HepG2 (cell line): ENCODE results near the gene USF2. TPM values are rescaled to one million over a fixed set of nuclear protein-coding genes. Genes with fewer than 3 reads are reported as not detected.

Source experiments
- BRCA1 ChIP-seq: sonication (generic); formaldehyde crosslinking; IDR thresholded peaks from 2 replicates; pipeline ENCODE4 v1.4.0; 2020; ENCODE audit warnings: missing genetic modification reagents
- DR1 ChIP-seq: sonication (generic); formaldehyde crosslinking; IDR thresholded peaks from 2 replicates; pipeline ENCODE4 v1.8.0; 2021; ENCODE audit warnings: mild to moderate bottlenecking, missing genetic modification reagents, inconsistent platforms
- JUNB ChIP-seq: sonication (generic); formaldehyde crosslinking; IDR thresholded peaks from 2 replicates; pipeline ENCODE4 v1.8.0; 2022; ENCODE audit warnings: missing genetic modification reagents, mild to moderate bottlenecking, borderline replicate concordance
- MATR3 ChIP-seq: sonication (generic); formaldehyde crosslinking; IDR thresholded peaks from 2 replicates; pipeline ENCODE4 v1.4.0; 2020; ENCODE audit warnings: missing genetic modification reagents
- NR2C2 ChIP-seq: sonication (generic); formaldehyde crosslinking; IDR thresholded peaks from 2 replicates; pipeline ENCODE4 v1.4.0; 2020; ENCODE audit warnings: missing genetic modification reagents, mild to moderate bottlenecking, moderate library complexity, borderline replicate concordance
- SOX13 ChIP-seq, 3 experiments: fragments of 450-650 bp in 1 of 3; sonication (generic) in 1 of 3; formaldehyde crosslinking in 1 of 3; IDR thresholded peaks in 2 of 3; conservative IDR thresholded peaks in 1 of 3; 2 replicates each; pipeline versions ENCODE4 v1.5.0 to v1.6.1; 2016 to 2020; ENCODE audit warnings: antibody characterized with exemption in 1 of 3, mild to moderate bottlenecking in 1 of 3, missing compliant biosample characterization in 1 of 3, missing genetic modification reagents in 1 of 3, moderate library complexity in 1 of 3
- TP53 ChIP-seq: sonication (generic); formaldehyde crosslinking; conservative IDR thresholded peaks from 2 replicates; pipeline ENCODE4 v1.4.0; 2020; ENCODE audit warnings: missing genetic modification reagents
- ZFY ChIP-seq: sonication (generic); formaldehyde crosslinking; IDR thresholded peaks from 2 replicates; pipeline ENCODE4 v1.4.0; 2020; ENCODE audit warnings: missing genetic modification reagents
- ZMYM3 ChIP-seq: sonication (generic); formaldehyde crosslinking; IDR thresholded peaks from 2 replicates; pipeline ENCODE4 v1.5.1; 2020; ENCODE audit warnings: mild to moderate bottlenecking, missing genetic modification reagents
- ZNF451 ChIP-seq: sonication (generic); formaldehyde crosslinking; IDR thresholded peaks from 2 replicates; pipeline ENCODE4 v1.5.0; 2020; ENCODE audit warnings: mild to moderate bottlenecking, missing genetic modification reagents
- ZNF557 ChIP-seq: sonication (generic); formaldehyde crosslinking; IDR thresholded peaks from 2 replicates; pipeline ENCODE4 v1.4.0; 2020; ENCODE audit warnings: missing genetic modification reagents
- ZNF614 ChIP-seq: IDR thresholded peaks from 2 replicates; pipeline ENCODE4 v1.6.1; 2018; ENCODE audit warnings: missing biosample characterization, missing genetic modification reagents, inconsistent platforms, borderline replicate concordance
- ZNF776 ChIP-seq: sonication (generic); formaldehyde crosslinking; IDR thresholded peaks from 2 replicates; pipeline ENCODE4 v1.4.0; 2020; ENCODE audit warnings: mild to moderate bottlenecking, missing genetic modification reagents
- ZNF788 ChIP-seq: sonication (generic); formaldehyde crosslinking; IDR thresholded peaks from 2 replicates; pipeline ENCODE4 v1.5.0; 2020; ENCODE audit warnings: mild to moderate bottlenecking, missing genetic modification reagents, borderline replicate concordance
- ZSCAN20 ChIP-seq: sonication (generic); formaldehyde crosslinking; IDR thresholded peaks from 2 replicates; pipeline ENCODE4 v1.4.0; 2020; ENCODE audit warnings: missing genetic modification reagents, mild to moderate bottlenecking, borderline replicate concordance
- polyA plus RNA-seq, 8 experiments: library from polyadenylated mRNA; depleted of rRNA in 3 of 8; stranded (reverse) in 7 of 8; unstranded in 1 of 8; fragments of >200 nt; fragmentation: Illumina TruSeq in 4 of 8; extraction: Trizol in 4 of 8; gene quantifications; 2 replicates each; pipeline versions ENCODE4 v1.2.1 to v1.2.3, GENCODE V29; 2011 to 2016; ENCODE audit warnings: low read depth in 4 of 8, missing spikeins in 1 of 8, mixed read lengths in 1 of 8; ENCODE audit not compliant: insufficient read depth in 1 of 8
- total RNA-seq, 5 experiments: library from RNA; depleted of rRNA; stranded (reverse); fragments of >200 nt; fragmentation: Illumina TruSeq; extraction: Trizol; gene quantifications; 2 replicates each; pipeline ENCODE4 v1.2.3, GENCODE V29; 2016; ENCODE audit warnings: low read depth in 1 of 5
- TF ChIP-seq, protein P1 (sequence below): sonication (generic); formaldehyde crosslinking; IDR thresholded peaks from 2 replicates; pipeline ENCODE4 v1.4.0; 2020; ENCODE audit warnings: mild to moderate bottlenecking, missing genetic modification reagents
- TF ChIP-seq, protein P2 (sequence below): sonication (generic); formaldehyde crosslinking; IDR thresholded peaks from 2 replicates; pipeline ENCODE4 v1.4.0; 2020; ENCODE audit warnings: missing genetic modification reagents
- TF ChIP-seq, protein P3 (sequence below): sonication (generic); formaldehyde crosslinking; IDR thresholded peaks from 2 replicates; pipeline ENCODE4 v1.8.1; 2022; ENCODE audit warnings: mild to moderate bottlenecking, missing genetic modification reagents
- TF ChIP-seq, protein P4 (sequence below): sonication (generic); formaldehyde crosslinking; IDR thresholded peaks from 2 replicates; pipeline ENCODE4; 2020; ENCODE audit warnings: missing genetic modification reagents, mild to moderate bottlenecking, borderline replicate concordance
- TF ChIP-seq, protein P5 (sequence below): sonication (generic); formaldehyde crosslinking; IDR thresholded peaks from 2 replicates; pipeline ENCODE4 v1.4.0; 2020; ENCODE audit warnings: missing genetic modification reagents

Gene USF2
- total and polyA plus RNA-seq, 2 of the 13 experiments (the other 11 are each of a cell fraction or from before 2014, with no cell fraction given), result 54.9 to 106 TPM

DNA sequence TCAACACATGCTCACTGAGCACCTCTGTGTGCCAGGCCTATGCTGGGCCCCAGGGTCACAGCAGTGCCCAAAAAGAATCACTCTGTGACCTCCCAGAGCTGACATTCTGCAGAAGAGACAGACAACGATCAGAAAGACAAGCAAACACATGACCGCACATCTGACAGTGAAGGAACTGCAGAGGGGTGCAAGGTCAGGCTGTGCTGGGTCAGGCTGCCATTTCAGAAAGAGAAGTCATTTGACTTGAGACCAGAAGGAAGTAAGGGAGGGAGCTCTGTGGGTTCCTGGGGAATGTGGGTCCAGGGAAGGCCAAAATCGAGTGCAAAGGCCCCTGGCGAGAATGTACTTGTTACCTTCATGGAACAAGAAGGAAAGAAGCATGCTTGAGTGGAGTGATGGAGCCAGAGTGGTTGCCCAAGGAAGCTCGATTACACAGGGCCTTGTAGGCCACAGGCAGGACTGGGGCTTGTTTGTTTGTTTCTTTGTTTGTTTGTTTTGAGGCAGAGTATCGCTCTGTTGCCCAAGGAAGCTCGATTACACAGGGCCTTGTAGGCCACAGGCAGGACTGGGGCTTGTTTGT, 48.8 kb downstream of the USF2 start (continued):
- TF ChIP-seq, protein P1, sequence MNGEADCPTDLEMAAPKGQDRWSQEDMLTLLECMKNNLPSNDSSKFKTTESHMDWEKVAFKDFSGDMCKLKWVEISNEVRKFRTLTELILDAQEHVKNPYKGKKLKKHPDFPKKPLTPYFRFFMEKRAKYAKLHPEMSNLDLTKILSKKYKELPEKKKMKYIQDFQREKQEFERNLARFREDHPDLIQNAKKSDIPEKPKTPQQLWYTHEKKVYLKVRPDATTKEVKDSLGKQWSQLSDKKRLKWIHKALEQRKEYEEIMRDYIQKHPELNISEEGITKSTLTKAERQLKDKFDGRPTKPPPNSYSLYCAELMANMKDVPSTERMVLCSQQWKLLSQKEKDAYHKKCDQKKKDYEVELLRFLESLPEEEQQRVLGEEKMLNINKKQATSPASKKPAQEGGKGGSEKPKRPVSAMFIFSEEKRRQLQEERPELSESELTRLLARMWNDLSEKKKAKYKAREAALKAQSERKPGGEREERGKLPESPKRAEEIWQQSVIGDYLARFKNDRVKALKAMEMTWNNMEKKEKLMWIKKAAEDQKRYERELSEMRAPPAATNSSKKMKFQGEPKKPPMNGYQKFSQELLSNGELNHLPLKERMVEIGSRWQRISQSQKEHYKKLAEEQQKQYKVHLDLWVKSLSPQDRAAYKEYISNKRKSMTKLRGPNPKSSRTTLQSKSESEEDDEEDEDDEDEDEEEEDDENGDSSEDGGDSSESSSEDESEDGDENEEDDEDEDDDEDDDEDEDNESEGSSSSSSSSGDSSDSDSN, result 0 out of 2 replicates have a peak, but pooled peaks have one; percentile 21
- TF ChIP-seq, protein P2, sequence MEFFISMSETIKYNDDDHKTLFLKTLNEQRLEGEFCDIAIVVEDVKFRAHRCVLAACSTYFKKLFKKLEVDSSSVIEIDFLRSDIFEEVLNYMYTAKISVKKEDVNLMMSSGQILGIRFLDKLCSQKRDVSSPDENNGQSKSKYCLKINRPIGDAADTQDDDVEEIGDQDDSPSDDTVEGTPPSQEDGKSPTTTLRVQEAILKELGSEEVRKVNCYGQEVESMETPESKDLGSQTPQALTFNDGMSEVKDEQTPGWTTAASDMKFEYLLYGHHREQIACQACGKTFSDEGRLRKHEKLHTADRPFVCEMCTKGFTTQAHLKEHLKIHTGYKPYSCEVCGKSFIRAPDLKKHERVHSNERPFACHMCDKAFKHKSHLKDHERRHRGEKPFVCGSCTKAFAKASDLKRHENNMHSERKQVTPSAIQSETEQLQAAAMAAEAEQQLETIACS (CRISPR knock-in tag), result no peak
- TF ChIP-seq ZSCAN20 (CRISPR knock-in tag), result no peak
- TF ChIP-seq JUNB (CRISPR knock-in tag), result no peak
- peak; percentile 38; the same call in 1 of the 2 replicates for TF ChIP-seq ZNF614 (CRISPR knock-in tag)
- peak; percentile 42; the same call in 1 of the 2 replicates for TF ChIP-seq ZMYM3 (CRISPR knock-in tag)
- TF ChIP-seq ZFY (CRISPR knock-in tag), result peak; percentile 7; the same call in 1 of the 2 replicates
- no peak for TF ChIP-seq BRCA1
- no peak for TF ChIP-seq ZNF788 (CRISPR knock-in tag)
- no peak for TF ChIP-seq NR2C2
- TF ChIP-seq MATR3, result no peak
- TF ChIP-seq ZNF557 (CRISPR knock-in tag), result no peak
- no peak for TF ChIP-seq ZNF451 (CRISPR knock-in tag)
- TF ChIP-seq TP53 (CRISPR knock-in tag), result no peak
- TF ChIP-seq, protein P3, sequence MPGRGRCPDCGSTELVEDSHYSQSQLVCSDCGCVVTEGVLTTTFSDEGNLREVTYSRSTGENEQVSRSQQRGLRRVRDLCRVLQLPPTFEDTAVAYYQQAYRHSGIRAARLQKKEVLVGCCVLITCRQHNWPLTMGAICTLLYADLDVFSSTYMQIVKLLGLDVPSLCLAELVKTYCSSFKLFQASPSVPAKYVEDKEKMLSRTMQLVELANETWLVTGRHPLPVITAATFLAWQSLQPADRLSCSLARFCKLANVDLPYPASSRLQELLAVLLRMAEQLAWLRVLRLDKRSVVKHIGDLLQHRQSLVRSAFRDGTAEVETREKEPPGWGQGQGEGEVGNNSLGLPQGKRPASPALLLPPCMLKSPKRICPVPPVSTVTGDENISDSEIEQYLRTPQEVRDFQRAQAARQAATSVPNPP (CRISPR knock-in tag), result no peak
- TF ChIP-seq SOX13 (IDR thresholded peaks at IDR 0.05), result no peak
- no peak for TF ChIP-seq SOX13 (CRISPR knock-in tag; conservative IDR thresholded peaks at IDR 0.05 in 1 of 2, IDR thresholded peaks at IDR 0.05 in 1 of 2)
- TF ChIP-seq, protein P4, sequence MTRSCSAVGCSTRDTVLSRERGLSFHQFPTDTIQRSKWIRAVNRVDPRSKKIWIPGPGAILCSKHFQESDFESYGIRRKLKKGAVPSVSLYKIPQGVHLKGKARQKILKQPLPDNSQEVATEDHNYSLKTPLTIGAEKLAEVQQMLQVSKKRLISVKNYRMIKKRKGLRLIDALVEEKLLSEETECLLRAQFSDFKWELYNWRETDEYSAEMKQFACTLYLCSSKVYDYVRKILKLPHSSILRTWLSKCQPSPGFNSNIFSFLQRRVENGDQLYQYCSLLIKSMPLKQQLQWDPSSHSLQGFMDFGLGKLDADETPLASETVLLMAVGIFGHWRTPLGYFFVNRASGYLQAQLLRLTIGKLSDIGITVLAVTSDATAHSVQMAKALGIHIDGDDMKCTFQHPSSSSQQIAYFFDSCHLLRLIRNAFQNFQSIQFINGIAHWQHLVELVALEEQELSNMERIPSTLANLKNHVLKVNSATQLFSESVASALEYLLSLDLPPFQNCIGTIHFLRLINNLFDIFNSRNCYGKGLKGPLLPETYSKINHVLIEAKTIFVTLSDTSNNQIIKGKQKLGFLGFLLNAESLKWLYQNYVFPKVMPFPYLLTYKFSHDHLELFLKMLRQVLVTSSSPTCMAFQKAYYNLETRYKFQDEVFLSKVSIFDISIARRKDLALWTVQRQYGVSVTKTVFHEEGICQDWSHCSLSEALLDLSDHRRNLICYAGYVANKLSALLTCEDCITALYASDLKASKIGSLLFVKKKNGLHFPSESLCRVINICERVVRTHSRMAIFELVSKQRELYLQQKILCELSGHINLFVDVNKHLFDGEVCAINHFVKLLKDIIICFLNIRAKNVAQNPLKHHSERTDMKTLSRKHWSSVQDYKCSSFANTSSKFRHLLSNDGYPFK (CRISPR knock-in tag), result 0 out of 2 replicates have a peak, but pooled peaks have one; percentile 4
- no peak for TF ChIP-seq DR1
- TF ChIP-seq, protein P5, sequence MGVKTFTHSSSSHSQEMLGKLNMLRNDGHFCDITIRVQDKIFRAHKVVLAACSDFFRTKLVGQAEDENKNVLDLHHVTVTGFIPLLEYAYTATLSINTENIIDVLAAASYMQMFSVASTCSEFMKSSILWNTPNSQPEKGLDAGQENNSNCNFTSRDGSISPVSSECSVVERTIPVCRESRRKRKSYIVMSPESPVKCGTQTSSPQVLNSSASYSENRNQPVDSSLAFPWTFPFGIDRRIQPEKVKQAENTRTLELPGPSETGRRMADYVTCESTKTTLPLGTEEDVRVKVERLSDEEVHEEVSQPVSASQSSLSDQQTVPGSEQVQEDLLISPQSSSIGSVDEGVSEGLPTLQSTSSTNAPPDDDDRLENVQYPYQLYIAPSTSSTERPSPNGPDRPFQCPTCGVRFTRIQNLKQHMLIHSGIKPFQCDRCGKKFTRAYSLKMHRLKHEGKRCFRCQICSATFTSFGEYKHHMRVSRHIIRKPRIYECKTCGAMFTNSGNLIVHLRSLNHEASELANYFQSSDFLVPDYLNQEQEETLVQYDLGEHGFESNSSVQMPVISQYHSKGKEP (CRISPR knock-in tag), result no peak
- 0 out of 2 replicates have a peak, but pooled peaks have one; percentile 23 for TF ChIP-seq ZNF776 (CRISPR knock-in tag)
